ENCODE measurements around the gene LRRN2. TPM values are rescaled to one million over a fixed set of nuclear protein-coding genes. Genes with fewer than 3 reads are reported as not detected.
A peak's percentile ranks its signal among the peaks of the same experiment; 100 is the strongest.
"Not testable (repeated sequence)": the region's sequence is repeated elsewhere in the genome, so short reads cannot be mapped to it uniquely, and the experiment has no call there.

Gene LRRN2
- total and polyA plus RNA-seq, 2 donors (not counting 1 experiment from before 2014, with no cell fraction given) = not detected

GRCh38 chr1:204728045-204728444 lies 42.5 kb upstream of the LRRN2 start:
- TF ChIP-seq CTCF (conservative IDR thresholded peaks at IDR 0.05 in 1 of 2, IDR thresholded peaks at IDR 0.05 in 1 of 2; ENCODE audit: low read depth in 1 of 2, low read length in 2 of 2) (no peak), EZH2 (IDR thresholded peaks at IDR 0.05; ENCODE audit: low read length, missing control alignments) (no peak)
- Histone ChIP-seq H3K36me3 (ENCODE audit: control insufficient read depth, insufficient read depth, low read length) (no peaks in the 10 kb centered on the region), H3K4me2 (ENCODE audit: extremely low read depth, insufficient read depth, low read length) (no peak overlapping the region), H3K27ac (ENCODE audit: insufficient read depth, low read length) (no peak overlapping the region), H3K4me1 (ENCODE audit: control insufficient read depth, extremely low read depth, insufficient read depth, low read length) (no peaks in the 10 kb centered on the region), H4K20me1 (ENCODE audit: control insufficient read depth, extremely low read depth, insufficient read depth, low read length) (no peaks in the 10 kb centered on the region), H3K9me3 (ENCODE audit: control insufficient read depth, insufficient read depth, low read depth, low read length) (no peaks in the 10 kb centered on the region), H3K9ac (ENCODE audit: insufficient read depth, low read length) (no peak overlapping the region), H3K27me3 (ENCODE audit: control insufficient read depth, insufficient read depth, low read length) (peaks cover 34% of the 10 kb centered on the region), H3K4me3 (replicated peaks in 1 of 4; ENCODE audit: control extremely low read depth in 1 of 4, insufficient read depth in 1 of 4, low read depth in 3 of 4, low read length in 4 of 4) (no peak overlapping the region), H2AFZ (ENCODE audit: low read length) (no peak overlapping the region), H3K79me2 (ENCODE audit: control insufficient read depth, insufficient read depth, low read length) (no peaks in the 10 kb centered on the region)
- no peak for DNase-seq (ENCODE audit: low read depth in 2 of 2)

GRCh38 chr1:204727438-204727837 lies 41.9 kb upstream of the LRRN2 start:
- H3K4me3 ChIP-seq (replicated peaks in 1 of 4; ENCODE audit: control extremely low read depth in 1 of 4, insufficient read depth in 1 of 4, low read depth in 3 of 4, low read length in 4 of 4); H3K4me1 ChIP-seq (ENCODE audit: control insufficient read depth, extremely low read depth, insufficient read depth, low read length); DNase-seq (ENCODE audit: low read depth in 2 of 2); H3K9ac ChIP-seq (ENCODE audit: insufficient read depth, low read length); H3K27ac ChIP-seq (ENCODE audit: insufficient read depth, low read length); H3K9me3 ChIP-seq (ENCODE audit: control insufficient read depth, insufficient read depth, low read depth, low read length); H4K20me1 ChIP-seq (ENCODE audit: control insufficient read depth, extremely low read depth, insufficient read depth, low read length); H3K79me2 ChIP-seq (ENCODE audit: control insufficient read depth, insufficient read depth, low read length); H2AFZ ChIP-seq (ENCODE audit: low read length); H3K4me2 ChIP-seq (ENCODE audit: extremely low read depth, insufficient read depth, low read length); H3K36me3 ChIP-seq (ENCODE audit: control insufficient read depth, insufficient read depth, low read length): not testable (repeated sequence)
- H3K27me3 ChIP-seq (ENCODE audit: control insufficient read depth, insufficient read depth, low read length) = peaks cover 32% of the 10 kb centered on the region

- no peaks in the 10 kb centered on the region for H4K20me1 ChIP-seq (ENCODE audit: control insufficient read depth, extremely low read depth, insufficient read depth, low read length)
- H3K36me3 ChIP-seq (ENCODE audit: control insufficient read depth, insufficient read depth, low read length) = no peaks in the 10 kb centered on the region
- no peak overlapping the region for H3K27ac ChIP-seq (ENCODE audit: insufficient read depth, low read length)
- no peaks in the 10 kb centered on the region for H3K4me1 ChIP-seq (ENCODE audit: control insufficient read depth, extremely low read depth, insufficient read depth, low read length)
- H2AFZ ChIP-seq (ENCODE audit: low read length) = no peak overlapping the region
- no peak overlapping the region for H3K4me2 ChIP-seq (ENCODE audit: extremely low read depth, insufficient read depth, low read length)
- TF ChIP-seq EZH2 (IDR thresholded peaks at IDR 0.05; ENCODE audit: low read length, missing control alignments) (no peak), CTCF (conservative IDR thresholded peaks at IDR 0.05 in 1 of 2, IDR thresholded peaks at IDR 0.05 in 1 of 2; ENCODE audit: low read depth in 1 of 2, low read length in 2 of 2) (no peak)
- peaks cover 22% of the 10 kb centered on the region for H3K27me3 ChIP-seq (ENCODE audit: control insufficient read depth, insufficient read depth, low read length)
- no peaks in the 10 kb centered on the region for H3K9me3 ChIP-seq (ENCODE audit: control insufficient read depth, insufficient read depth, low read depth, low read length)
- no peak overlapping the region for H3K4me3 ChIP-seq (replicated peaks in 1 of 4; ENCODE audit: control extremely low read depth in 1 of 4, insufficient read depth in 1 of 4, low read depth in 3 of 4, low read length in 4 of 4)
- DNase-seq (ENCODE audit: low read depth in 2 of 2) = peak; percentile 3 to 78
- no peak overlapping the region for H3K9ac ChIP-seq (ENCODE audit: insufficient read depth, low read length)
- H3K79me2 ChIP-seq (ENCODE audit: control insufficient read depth, insufficient read depth, low read length) = no peaks in the 10 kb centered on the region
Measured at GRCh38 chr1:204726478-204726877, 40.9 kb upstream of the LRRN2 start.
